H1 (cell line): ENCODE results near the gene ANGEL2. TPM values are rescaled to one million over a fixed set of nuclear protein-coding genes. Genes with fewer than 3 reads are reported as not detected.
A peak's percentile ranks its signal among the peaks of the same experiment; 100 is the strongest.

ENCODE experiments used
- CTCF ChIA-PET: fragments of 300-600 bp; sonication (Branson Sonifier 250); formaldehyde crosslinking; loops from one replicate; lab custom pipeline; 2021; ENCODE audit not compliant: partially characterized antibody; lab: Charles Lee
- POLR2A ChIA-PET: fragments of 300-600 bp; sonication (Branson Sonifier 250); formaldehyde crosslinking; loops from one replicate; lab custom pipeline; 2021; ENCODE audit warnings: inconsistent platforms; ENCODE audit not compliant: partially characterized antibody; lab: Charles Lee
- DNase-seq, 2 experiments: peaks; one replicate each; pipeline versions ENCODE4 v3.0.0 to v3.0.0-alpha.2; 2010 to 2022; ENCODE audit warnings: low spot score in 2 of 2, low read depth in 1 of 2, mixed read lengths in 1 of 2
- FAIRE-seq: peaks from 2 replicates; lab custom pipeline; 2011; peaks lifted over from hg19 to GRCh38; lab: Jason Lieb, UNC
- H2AFZ ChIP-seq: 2 replicates; pipeline ENCODE4 v1.8.1; 2012; ENCODE audit warnings: low read length, inconsistent platforms
- H2AK5ac ChIP-seq: 2 replicates; pipeline ENCODE4 v1.6.1; 2013; ENCODE audit warnings: low read depth, low read length
- H2BK120ac ChIP-seq: replicated peaks from 2 replicates; pipeline ENCODE3; 2013; ENCODE audit warnings: low read depth, low read length, inconsistent platforms
- H2BK12ac ChIP-seq: 2 replicates; pipeline ENCODE4 v1.6.1; 2013; ENCODE audit warnings: low read depth, low read length
- H2BK15ac ChIP-seq: 2 replicates; pipeline ENCODE4 v1.6.1; 2013; ENCODE audit warnings: low read length
- H2BK20ac ChIP-seq: 2 replicates; pipeline ENCODE4 v1.6.1; 2013; ENCODE audit warnings: low read length
- H2BK5ac ChIP-seq: 2 replicates; pipeline ENCODE4 v1.6.1; 2013; ENCODE audit warnings: low read depth, low read length
- H3K14ac ChIP-seq: 2 replicates; pipeline ENCODE4 v1.6.1; 2013; ENCODE audit warnings: inconsistent platforms; ENCODE audit not compliant: insufficient read length
- H3K18ac ChIP-seq: 2 replicates; pipeline ENCODE4 v1.6.1; 2013; ENCODE audit warnings: low read length; ENCODE audit errors: extremely low read depth
- H3K23ac ChIP-seq: 2 replicates; pipeline ENCODE4 v1.6.1; 2013; ENCODE audit warnings: inconsistent platforms; ENCODE audit not compliant: insufficient read length
- H3K23me2 ChIP-seq: 2 replicates; pipeline ENCODE4 v1.6.1; 2013; ENCODE audit warnings: low read depth, low read length
- H3K27ac ChIP-seq: 2 replicates; pipeline ENCODE4 v1.6.1; 2011; ENCODE audit warnings: low read depth, low read length, inconsistent platforms
- H3K27me3 ChIP-seq, 4 experiments: replicated peaks in 1 of 4; 1 replicate in 1 of 4; 2 replicates in 3 of 4; pipeline versions ENCODE4 v1.6.1 to v1.8.1; 2011 to 2013; ENCODE audit warnings: low read length in 3 of 4, mild to moderate bottlenecking in 3 of 4, inconsistent platforms in 2 of 4, mixed read lengths in 2 of 4, moderate library complexity in 1 of 4; ENCODE audit not compliant: control insufficient read depth in 3 of 4, insufficient read depth in 3 of 4; ENCODE audit errors: extremely low read depth in 1 of 4
- H3K36me3 ChIP-seq, 4 experiments: 2 replicates each; pipeline versions ENCODE4 v1.6.1 to v1.8.1; 2011 to 2013; ENCODE audit warnings: mild to moderate bottlenecking in 4 of 4, low read length in 3 of 4, moderate library complexity in 2 of 4, control low read depth in 1 of 4, inconsistent platforms in 1 of 4; ENCODE audit not compliant: insufficient read depth in 4 of 4, control insufficient read depth in 2 of 4
- H3K4ac ChIP-seq: replicated peaks from 2 replicates; pipeline ENCODE3; 2013; ENCODE audit warnings: low read length, low read depth, mixed read lengths, inconsistent platforms; ENCODE audit not compliant: insufficient read length
- H3K4me1 ChIP-seq, 4 experiments: replicated peaks in 1 of 4; 1 replicate in 1 of 4; 2 replicates in 3 of 4; pipeline versions ENCODE4 v1.6.1 to v1.8.1; 2011 to 2013; ENCODE audit warnings: low read length in 3 of 4, inconsistent platforms in 2 of 4, mixed read lengths in 1 of 4; ENCODE audit not compliant: insufficient read depth in 4 of 4, control insufficient read depth in 3 of 4
- H3K4me2 ChIP-seq, 2 experiments: 2 replicates each; pipeline versions ENCODE4 v1.6.1 to v1.8.1; 2011 to 2013; ENCODE audit warnings: low read depth in 2 of 2, low read length in 2 of 2, control low read depth in 1 of 2, inconsistent platforms in 1 of 2, mild to moderate bottlenecking in 1 of 2; ENCODE audit not compliant: insufficient read depth in 1 of 2
- H3K4me3 ChIP-seq, 4 experiments: fragments of 200-600, 300-600 bp in 1 of 4; sonication (generic), shearing (Covaris generic), sonication (Bioruptor Twin) in 1 of 4; 2 replicates each; pipeline versions ENCODE4 v1.5.1 to v1.8.1; 2011 to 2016; ENCODE audit warnings: low read length in 4 of 4, low read depth in 3 of 4, control low read depth in 2 of 4, inconsistent platforms in 2 of 4, mild to moderate bottlenecking in 2 of 4, mixed read lengths in 1 of 4, moderate library complexity in 1 of 4; ENCODE audit not compliant: insufficient read depth in 2 of 4; ENCODE audit errors: extremely low read depth in 1 of 4
- H3K56ac ChIP-seq: replicated peaks from 2 replicates; pipeline ENCODE3; 2013; ENCODE audit warnings: low read depth, mild to moderate bottlenecking, mixed read lengths, low read length, inconsistent platforms; ENCODE audit not compliant: insufficient read length
- H3K79me1 ChIP-seq: 2 replicates; pipeline ENCODE4 v1.6.1; 2013; ENCODE audit warnings: low read depth, low read length, control low read depth
- H3K79me2 ChIP-seq, 2 experiments: 2 replicates each; pipeline versions ENCODE4 v1.6.1 to v1.8.1; 2012 to 2013; ENCODE audit warnings: low read length in 2 of 2, mild to moderate bottlenecking in 2 of 2, inconsistent platforms in 1 of 2; ENCODE audit not compliant: insufficient read depth in 2 of 2, control insufficient read depth in 1 of 2
- H3K9ac ChIP-seq, 4 experiments: replicated peaks in 1 of 4; 1 replicate in 1 of 4; 2 replicates in 3 of 4; pipeline versions ENCODE4 v1.6.1 to v1.8.1; 2011 to 2013; ENCODE audit warnings: low read depth in 3 of 4, low read length in 3 of 4, control low read depth in 2 of 4, mild to moderate bottlenecking in 2 of 4, moderate library complexity in 2 of 4, inconsistent platforms in 1 of 4; ENCODE audit errors: extremely low read depth in 1 of 4
- H3K9me3 ChIP-seq, 2 experiments: 2 replicates each; pipeline versions ENCODE4 v1.6.1 to v1.8.1; 2012 to 2013; ENCODE audit warnings: mild to moderate bottlenecking in 2 of 2, moderate library complexity in 2 of 2, control low read depth in 1 of 2, inconsistent platforms in 1 of 2, low read depth in 1 of 2, low read length in 1 of 2, mixed read lengths in 1 of 2; ENCODE audit not compliant: insufficient read depth in 2 of 2
- H4K20me1 ChIP-seq, 2 experiments: replicated peaks in 1 of 2; 2 replicates each; pipeline versions ENCODE3 to v1.8.1; 2011 to 2013; ENCODE audit warnings: inconsistent platforms in 2 of 2, low read length in 2 of 2, mild to moderate bottlenecking in 1 of 2; ENCODE audit not compliant: insufficient read depth in 2 of 2, control insufficient read depth in 1 of 2
- H4K5ac ChIP-seq: 2 replicates; pipeline ENCODE4 v1.6.1; 2013; ENCODE audit warnings: low read length, low read depth, mixed read lengths, inconsistent platforms; ENCODE audit not compliant: insufficient read length
- H4K8ac ChIP-seq: 2 replicates; pipeline ENCODE4 v1.8.0; 2013; ENCODE audit warnings: mild to moderate bottlenecking, moderate library complexity, low read length, inconsistent platforms; ENCODE audit not compliant: insufficient read depth; ENCODE audit errors: extremely low read depth
- H4K91ac ChIP-seq: replicated peaks from 2 replicates; pipeline ENCODE3; 2013; ENCODE audit warnings: low read length, mixed read lengths, inconsistent platforms; ENCODE audit not compliant: insufficient read length
- TAF1 ChIP-seq: IDR thresholded peaks from 2 replicates; pipeline ENCODE4 v1.6.1; 2011; ENCODE audit warnings: mild to moderate bottlenecking, low read depth, low read length
- USF2 ChIP-seq: IDR thresholded peaks from 2 replicates; pipeline ENCODE4 v1.6.1; 2011; ENCODE audit warnings: low read length, improper control_type of control experiment
- YY1 ChIP-seq: IDR thresholded peaks from 2 replicates; pipeline ENCODE4 v1.6.1; 2011; ENCODE audit warnings: low read depth, mild to moderate bottlenecking, low read length
- ZNF274 ChIP-seq: IDR thresholded peaks from 2 replicates; pipeline ENCODE4 v1.7.0; 2012; ENCODE audit warnings: low read length, borderline replicate concordance; ENCODE audit errors: extremely low read depth
- WGBS, 2 experiments: shearing (Covaris generic) in 1 of 2; methylation state at CpG; one replicate each; pipeline versions ENCODE4 v1.1.6 to v1.1.7; 2013 to 2015; ENCODE audit warnings: low lambda C conversion rate in 2 of 2, mixed read lengths in 2 of 2, inconsistent platforms in 1 of 2, low coverage in 1 of 2, missing lambda C conversion rate in 1 of 2; ENCODE audit not compliant: insufficient replicate concordance in 2 of 2, insufficient coverage in 1 of 2, insufficient read length in 1 of 2; ENCODE audit errors: extremely low coverage in 1 of 2, missing lambda C conversion rate in 1 of 2; 5-methylcytosine and 5-hydroxymethylcytosine counted together
- polyA plus RNA-seq, 7 experiments: library from polyadenylated mRNA; depleted of rRNA in 3 of 7; stranded (reverse) in 5 of 7; unstranded in 2 of 7; fragments of >200 nt in 5 of 7; fragments of 200-250 nt in 2 of 7; gene quantifications; 1 replicate in 5 of 7; 2 replicates in 1 of 7; 4 replicates in 1 of 7; pipeline versions ENCODE4 v1.2.1 to v1.2.3, GENCODE V29; 2011 to 2013; ENCODE audit warnings: missing spikeins in 2 of 7, mixed read lengths in 2 of 7
- total RNA-seq: library from RNA; stranded (reverse); fragmentation: NEBNext Ultra II Directional; extraction: Animal tissue kit (Norgen Biotek cat#: 25700); gene quantifications from 2 replicates; pipeline ENCODE4 v1.2.1, GENCODE V29; 2021

Gene ANGEL2
- total and polyA plus RNA-seq, 2 of the 8 experiments (the other 6 are each of a cell fraction or from before 2014, with no cell fraction given) = 18.1 to 39.9 TPM

- Histone ChIP-seq H3K36me3 (peaks cover 26 to 55% (median 41%) of the 10 kb centered on the region in 4 experiments), H3K4ac (no peak overlapping the region), H3K9ac (peak overlapping the region in 3 of 4 experiments; percentile 6 to 79 (median 71); a peak in 5 of 7 replicates), H2BK15ac (no peak overlapping the region), H3K56ac (peak overlapping the region; percentile 7), H2BK20ac (no peak overlapping the region), H3K27ac (peak overlapping the region; percentile 14; the same call in 1 of the 2 replicates), H3K79me1 (peaks cover 5% of the 10 kb centered on the region; the same call in 1 of the 2 replicates), H2AK5ac (no peak overlapping the region), H3K27me3 (peaks cover 0 to 4% (median 0%) of the 10 kb centered on the region in 4 experiments; a peak in 1 of 7 replicates), H2AFZ (no peak overlapping the region), H3K18ac (no peak overlapping the region), H3K4me2 (peak overlapping the region; percentile 81 to 86), H2BK120ac (no peak overlapping the region), H3K79me2 (peaks cover 5 to 65% of the 10 kb centered on the region in 2 experiments; a peak in 3 of 4 replicates), H4K20me1 (peaks cover 10 to 11% of the 10 kb centered on the region in 2 experiments), H4K8ac (no peak overlapping the region), H3K23me2 (peaks cover 15% of the 10 kb centered on the region), H3K9me3 (no peaks in the 10 kb centered on the region), H3K14ac (no peak overlapping the region), H4K91ac (no peak overlapping the region), H3K4me3 (peak overlapping the region; percentile 55 to 95 (median 94)), H4K5ac (no peak overlapping the region), H2BK12ac (no peak overlapping the region), H3K4me1 (peaks cover 4 to 23% (median 13%) of the 10 kb centered on the region in 4 experiments), H3K23ac (no peak overlapping the region), H2BK5ac (peak overlapping the region; percentile 66; the same call in 1 of the 2 replicates)
- CTCF ChIA-PET = interaction anchor here (1.2 to 4.3 kb wide), 4 partner anchors 15 to 475 kb away, joined by 4 to 52 read pairs (median 8); no protein-coding TSS in a partner anchor
- FAIRE-seq (no peak), DNase-seq (no peak)
- 54% methylated on average over 4 of the region's 4 CpGs; no CpG with 5 or more reads in 1 of the 2 experiments for WGBS, 2 experiments
- POLR2A ChIA-PET = interaction anchor here (0.7 to 9.3 kb wide), 9 partner anchors 12 to 57 kb away, joined by 3 to 172 read pairs (median 5); no protein-coding TSS in a partner anchor
- no peak for TF ChIP-seq USF2
- no peak for TF ChIP-seq ZNF274
- TF ChIP-seq TAF1 = no peak
- no peak for TF ChIP-seq YY1
Measured at GRCh38 chr1:212951947-212952640, 63.6 kb downstream of the ANGEL2 start.
